ENCODE results near the gene EZH2.

Gene EZH2

GRCh38 chr7:148796841-148797240 lies 87.2 kb downstream of the EZH2 start:
- H3K9me3 ChIP-seq (ENCODE audit: insufficient read depth, low read depth, low read length) = peaks cover 3% of the 10 kb centered on the region
- no CpG with 5 or more reads among the region's 10 CpGs for WGBS (ENCODE audit: extremely low coverage, insufficient coverage, insufficient read length)

GRCh38 chr7:148794476-148794875 lies 89.6 kb downstream of the EZH2 start:
- no peak overlapping the region for H3K23ac ChIP-seq (ENCODE audit: low read length)
- no peak overlapping the region for H3K4me3 ChIP-seq (ENCODE audit: low read depth, low read length)
- no peak overlapping the region for H3K14ac ChIP-seq (ENCODE audit: low read length)
- peaks cover 3% of the 10 kb centered on the region for H3K9me3 ChIP-seq (ENCODE audit: insufficient read depth, low read depth, low read length)
- no peaks in the 10 kb centered on the region for H3K79me1 ChIP-seq (ENCODE audit: low read length)
- no peak overlapping the region for H3K4me2 ChIP-seq (ENCODE audit: low read length)
- no peak overlapping the region for H3K18ac ChIP-seq (ENCODE audit: low read length)
- no peak overlapping the region for H3K27ac ChIP-seq (ENCODE audit: low read depth, low read length)
- no peak overlapping the region for H3K4ac ChIP-seq (ENCODE audit: low read depth, low read length)
- no peak overlapping the region for H2AK5ac ChIP-seq (ENCODE audit: low read length)
- H3K27me3 ChIP-seq (ENCODE audit: insufficient read depth, low read length) = no peaks in the 10 kb centered on the region
- no peak overlapping the region for H2AFZ ChIP-seq (ENCODE audit: insufficient read depth, low read length, poor library complexity)
- no peak overlapping the region for H3K9ac ChIP-seq (ENCODE audit: low read length)
- no CpG with 5 or more reads among the region's 3 CpGs for WGBS (ENCODE audit: extremely low coverage, insufficient coverage, insufficient read length)
- H2BK12ac ChIP-seq (ENCODE audit: low read length) = no peak overlapping the region
- H4K91ac ChIP-seq (ENCODE audit: low read depth, low read length) = no peak overlapping the region
- no peaks in the 10 kb centered on the region for H3K4me1 ChIP-seq (ENCODE audit: control insufficient read depth in 1 of 2, insufficient read depth in 2 of 2, low read length in 2 of 2)
- H4K12ac ChIP-seq (ENCODE audit: low read depth, low read length) = no peak overlapping the region
- no peak overlapping the region for H2BK120ac ChIP-seq (ENCODE audit: insufficient read depth, low read length, poor library complexity)
- peaks cover 39 to 55% of the 10 kb centered on the region in 2 experiments for H3K36me3 ChIP-seq (ENCODE audit: control insufficient read depth in 1 of 2, insufficient read depth in 2 of 2, low read length in 2 of 2)
- no peak for DNase-seq
- no peak overlapping the region for H2BK5ac ChIP-seq (ENCODE audit: low read depth, low read length, poor library complexity)
- no peak overlapping the region for H4K8ac ChIP-seq (ENCODE audit: low read depth, low read length)
- H3K79me2 ChIP-seq (ENCODE audit: control insufficient read depth, insufficient read depth, low read length, poor library complexity) = no peaks in the 10 kb centered on the region

More at GRCh38 chr7:148796841-148797240, 87.2 kb downstream of the EZH2 start:
- Histone ChIP-seq H4K8ac (ENCODE audit: low read depth, low read length) (no peak overlapping the region), H3K14ac (ENCODE audit: low read length) (no peak overlapping the region), H2AFZ (ENCODE audit: insufficient read depth, low read length, poor library complexity) (no peak overlapping the region), H3K4me2 (ENCODE audit: low read length) (no peak overlapping the region), H2BK12ac (ENCODE audit: low read length) (no peak overlapping the region), H3K23ac (ENCODE audit: low read length) (no peak overlapping the region), H3K27ac (ENCODE audit: low read depth, low read length) (no peak overlapping the region), H3K18ac (ENCODE audit: low read length) (no peak overlapping the region), H3K9ac (ENCODE audit: low read length) (no peak overlapping the region), H4K12ac (ENCODE audit: low read depth, low read length) (no peak overlapping the region), H2AK5ac (ENCODE audit: low read length) (no peak overlapping the region), H2BK120ac (ENCODE audit: insufficient read depth, low read length, poor library complexity) (no peak overlapping the region), H4K91ac (ENCODE audit: low read depth, low read length) (no peak overlapping the region), H3K79me1 (ENCODE audit: low read length) (no peaks in the 10 kb centered on the region), H3K4me1 (ENCODE audit: control insufficient read depth in 1 of 2, insufficient read depth in 2 of 2, low read length in 2 of 2) (no peaks in the 10 kb centered on the region), H3K27me3 (ENCODE audit: insufficient read depth, low read length) (no peaks in the 10 kb centered on the region), H3K4ac (ENCODE audit: low read depth, low read length) (no peak overlapping the region), H2BK5ac (ENCODE audit: low read depth, low read length, poor library complexity) (no peak overlapping the region), H3K36me3 (ENCODE audit: control insufficient read depth in 1 of 2, insufficient read depth in 2 of 2, low read length in 2 of 2) (peaks cover 48 to 60% of the 10 kb centered on the region in 2 experiments), H3K79me2 (ENCODE audit: control insufficient read depth, insufficient read depth, low read length, poor library complexity) (no peaks in the 10 kb centered on the region), H3K4me3 (ENCODE audit: low read depth, low read length) (no peak overlapping the region)
- no peak for DNase-seq

DNA sequence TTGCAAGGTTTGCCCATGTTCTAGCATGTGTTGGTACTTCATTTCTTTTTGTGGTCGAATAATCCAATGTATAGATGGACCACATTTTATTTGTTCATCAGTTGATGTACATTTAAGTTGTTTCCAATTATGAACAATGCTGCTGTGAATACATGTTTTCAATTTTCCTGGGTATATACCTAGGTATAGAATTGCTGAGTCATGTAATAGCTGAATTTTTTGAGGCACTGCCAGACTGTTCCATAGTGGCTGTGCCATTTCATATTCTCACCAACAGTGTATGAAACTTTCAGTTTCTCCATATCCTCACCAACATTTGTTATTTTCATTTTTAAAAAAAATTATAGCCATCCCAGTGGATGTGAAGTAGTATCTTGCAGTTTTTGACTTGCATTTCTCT lies 90.5 kb downstream of the EZH2 start:
- Histone ChIP-seq H4K8ac (ENCODE audit: low read depth, low read length) (no peak overlapping the region), H2BK120ac (ENCODE audit: insufficient read depth, low read length, poor library complexity) (no peak overlapping the region), H3K79me1 (ENCODE audit: low read length) (no peaks in the 10 kb centered on the region), H2AK5ac (ENCODE audit: low read length) (no peak overlapping the region), H3K27ac (ENCODE audit: low read depth, low read length) (no peak overlapping the region), H3K14ac (ENCODE audit: low read length) (no peak overlapping the region), H3K4me3 (ENCODE audit: low read depth, low read length) (no peak overlapping the region), H2AFZ (ENCODE audit: insufficient read depth, low read length, poor library complexity) (no peak overlapping the region), H3K9ac (ENCODE audit: low read length) (no peak overlapping the region), H4K12ac (ENCODE audit: low read depth, low read length) (no peak overlapping the region), H3K23ac (ENCODE audit: low read length) (no peak overlapping the region), H3K4me1 (ENCODE audit: control insufficient read depth in 1 of 2, insufficient read depth in 2 of 2, low read length in 2 of 2) (no peaks in the 10 kb centered on the region), H3K79me2 (ENCODE audit: control insufficient read depth, insufficient read depth, low read length, poor library complexity) (no peaks in the 10 kb centered on the region), H3K4ac (ENCODE audit: low read depth, low read length) (no peak overlapping the region), H3K36me3 (ENCODE audit: control insufficient read depth in 1 of 2, insufficient read depth in 2 of 2, low read length in 2 of 2) (peaks cover 38 to 53% of the 10 kb centered on the region in 2 experiments), H3K9me3 (ENCODE audit: insufficient read depth, low read depth, low read length) (peaks cover 2% of the 10 kb centered on the region), H3K18ac (ENCODE audit: low read length) (no peak overlapping the region), H2BK5ac (ENCODE audit: low read depth, low read length, poor library complexity) (no peak overlapping the region), H2BK12ac (ENCODE audit: low read length) (no peak overlapping the region), H4K91ac (ENCODE audit: low read depth, low read length) (no peak overlapping the region), H3K4me2 (ENCODE audit: low read length) (no peak overlapping the region), H3K27me3 (ENCODE audit: insufficient read depth, low read length) (no peaks in the 10 kb centered on the region)
- DNase-seq = no peak
- WGBS (ENCODE audit: extremely low coverage, insufficient coverage, insufficient read length) = no CpG with 5 or more reads among the region's 1 CpG

- no peak overlapping the region for H2BK12ac ChIP-seq (ENCODE audit: low read length)
- H3K9ac ChIP-seq (ENCODE audit: low read length) = no peak overlapping the region
- no peak overlapping the region for H2BK5ac ChIP-seq (ENCODE audit: low read depth, low read length, poor library complexity)
- H2AFZ ChIP-seq (ENCODE audit: insufficient read depth, low read length, poor library complexity) = no peak overlapping the region
- no peak overlapping the region for H3K14ac ChIP-seq (ENCODE audit: low read length)
- H3K27ac ChIP-seq (ENCODE audit: low read depth, low read length) = no peak overlapping the region
- no CpG with 5 or more reads among the region's 15 CpGs for WGBS (ENCODE audit: extremely low coverage, insufficient coverage, insufficient read length)
- no peak overlapping the region for H3K4me3 ChIP-seq (ENCODE audit: low read depth, low read length)
- H3K4me2 ChIP-seq (ENCODE audit: low read length) = no peak overlapping the region
- H3K36me3 ChIP-seq (ENCODE audit: control insufficient read depth in 1 of 2, insufficient read depth in 2 of 2, low read length in 2 of 2) = peaks cover 43 to 54% of the 10 kb centered on the region in 2 experiments
- H3K79me2 ChIP-seq (ENCODE audit: control insufficient read depth, insufficient read depth, low read length, poor library complexity) = no peaks in the 10 kb centered on the region
- no peak overlapping the region for H2AK5ac ChIP-seq (ENCODE audit: low read length)
- H4K8ac ChIP-seq (ENCODE audit: low read depth, low read length) = no peak overlapping the region
- no peak overlapping the region for H4K91ac ChIP-seq (ENCODE audit: low read depth, low read length)
- no peaks in the 10 kb centered on the region for H3K4me1 ChIP-seq (ENCODE audit: control insufficient read depth in 1 of 2, insufficient read depth in 2 of 2, low read length in 2 of 2)
- no peaks in the 10 kb centered on the region for H3K9me3 ChIP-seq (ENCODE audit: insufficient read depth, low read depth, low read length)
- H3K4ac ChIP-seq (ENCODE audit: low read depth, low read length) = no peak overlapping the region
- H3K18ac ChIP-seq (ENCODE audit: low read length) = no peak overlapping the region
- DNase-seq = no peak
- no peaks in the 10 kb centered on the region for H3K27me3 ChIP-seq (ENCODE audit: insufficient read depth, low read length)
- H3K23ac ChIP-seq (ENCODE audit: low read length) = no peak overlapping the region
- H2BK120ac ChIP-seq (ENCODE audit: insufficient read depth, low read length, poor library complexity) = no peak overlapping the region
- H4K12ac ChIP-seq (ENCODE audit: low read depth, low read length) = no peak overlapping the region
- H3K79me1 ChIP-seq (ENCODE audit: low read length) = no peaks in the 10 kb centered on the region
These were observed 92.5 kb downstream of the EZH2 start for GRCh38 chr7:148791546-148791945.
